GM18511 (cell line): ENCODE data around the gene ARL6.

Experiments used
- ATAC-seq: cut with Tn5 transposase; IDR thresholded peaks from one replicate; pipeline ENCODE4 v1.9.1; 2021; ENCODE audit warnings: mild to moderate bottlenecking, moderate library complexity; ENCODE audit not compliant: unreplicated experiment

ARL6 gene

GRCh38 chr3:97764407-97765238, at the start of gene ARL6:
Gene ARL6 (plus strand): TSS chr3:97764758. CDS start chr3:97768108, 3,350 bp downstream.
- peak; percentile 94 for ATAC-seq

- peak; percentile 90 for ATAC-seq
These were observed 45.3 kb upstream of the ARL6 start for GRCh38 chr3:97719156-97719821.

GRCh38 chr3:97720417-97720816, 44.1 kb upstream of the ARL6 start:
- ATAC-seq: no peak

GRCh38 chr3:97721446-97721845, 43.1 kb upstream of the ARL6 start:
- ATAC-seq: no peak

- no peak for ATAC-seq
These were observed 27.6 kb upstream of the ARL6 start for GRCh38 chr3:97736928-97737327.

GRCh38 chr3:97738761-97739160, 25.8 kb upstream of the ARL6 start:
- no peak for ATAC-seq

GRCh38 chr3:97742036-97742435, 22.5 kb upstream of the ARL6 start:
- ATAC-seq: no peak

- no peak for ATAC-seq
These were observed 20.3 kb upstream of the ARL6 start for GRCh38 chr3:97744289-97744688.

GRCh38 chr3:97763586-97764406, 762 bp upstream of the ARL6 start:
- peak; percentile 58 for ATAC-seq

- no peak for ATAC-seq
These were observed 778 bp downstream of the ARL6 start for GRCh38 chr3:97765336-97765735.

GRCh38 chr3:97772926-97773325, 8.4 kb downstream of the ARL6 start:
- ATAC-seq: no peak

GRCh38 chr3:97778152-97778551, 13.6 kb downstream of the ARL6 start:
- no peak for ATAC-seq

GRCh38 chr3:97793420-97794019, 29.0 kb downstream of the ARL6 start:
- peak; percentile 82 for ATAC-seq

GRCh38 chr3:97795951-97796350, 31.4 kb downstream of the ARL6 start:
- ATAC-seq: no peak

GRCh38 chr3:97804471-97804870, 39.9 kb downstream of the ARL6 start:
- no peak for ATAC-seq

GRCh38 chr3:97810779-97811390, 46.3 kb downstream of the ARL6 start:
- ATAC-seq: no peak

- ATAC-seq: no peak
These were observed 50.8 kb downstream of the ARL6 start for GRCh38 chr3:97815149-97815917.

GRCh38 chr3:97816811-97817210, 52.3 kb downstream of the ARL6 start:
- no peak for ATAC-seq

- no peak for ATAC-seq
These were observed 53.4 kb downstream of the ARL6 start for GRCh38 chr3:97817965-97818364.

GRCh38 chr3:97820780-97821179, 56.2 kb downstream of the ARL6 start:
- ATAC-seq: no peak
